Activated CD8-positive, alpha-beta T cell treated with anti-CD3 and anti-CD28 coated beads, Interleukin-2, amount 10 ng/mL, durations not matched to agents 7 days and 5 days (primary cell): Measurements from ENCODE around the gene MAGEB16. TPM values are rescaled to one million over a fixed set of nuclear protein-coding genes. Genes with fewer than 3 reads are reported as not detected.

Experiments
- total RNA-seq, 2 experiments: library from RNA; stranded (reverse); gene quantifications; one replicate each; pipeline ENCODE4 v1.2.3, GENCODE V29; 2021

The MAGEB16 gene
- total RNA-seq, 2 experiments from 2014 or later, result not detected

Other genes starting within 250 kb of the MAGEB16 start
- gene CFAP47, start 121.4 kb downstream of the MAGEB16 start, total RNA-seq, result not detected